Vagina (tissue), 2 donors: Measurements from ENCODE around the gene SNORC. TPM values are rescaled to one million over a fixed set of nuclear protein-coding genes. Genes with fewer than 3 reads are reported as not detected.

Experiments used
- DNase-seq, 2 donors: peaks; one replicate each; pipeline ENCODE4 v3.0.0-alpha.2; 2017; ENCODE audit errors: extremely low spot score in 2 of 2
- H3K27ac ChIP-seq: fragments of 200-600 bp; sonication (generic); one replicate; pipeline ENCODE4 v1.5.1; 2019
- H3K27me3 ChIP-seq: fragments of 200-600 bp; sonication (generic); one replicate; pipeline ENCODE4 v1.5.1; 2019
- H3K36me3 ChIP-seq, 2 donors: fragments of 200-600 bp; sonication (generic); one replicate each; pipeline ENCODE4 v1.5.1; 2017 to 2019
- H3K4me1 ChIP-seq: fragments of 200-600 bp; sonication (generic); one replicate; pipeline ENCODE4 v1.5.1; 2019
- H3K4me3 ChIP-seq, 2 donors: fragments of 200-600 bp; sonication (generic); 1 replicate in 1 of 2; 2 replicates in 1 of 2; pipeline ENCODE4 v1.5.1; 2016 to 2019
- H3K9me3 ChIP-seq: fragments of 200-600 bp; sonication (generic); one replicate; pipeline ENCODE4 v1.5.1; 2019
- CTCF ChIP-seq, 3 experiments: fragments of 450-650 bp in 2 of 3; fragments of 200-600 bp in 1 of 3; sonication (generic) in 1 of 3; IDR thresholded peaks; one replicate each; pipeline ENCODE4 v1.5.1; 2017 to 2019; ENCODE audit warnings: antibody characterized with exemption in 3 of 3, mild to moderate bottlenecking in 2 of 3, moderate library complexity in 2 of 3
- POLR2A ChIP-seq, 2 donors: fragments of 450-650 bp; IDR thresholded peaks; one replicate each; pipeline ENCODE4 v1.6.1; 2017; ENCODE audit warnings: antibody characterized with exemption in 2 of 2, mild to moderate bottlenecking in 2 of 2, moderate library complexity in 2 of 2
- POLR2AphosphoS5 ChIP-seq, 2 donors: sonication (generic); formaldehyde crosslinking; IDR thresholded peaks; one replicate each; pipeline ENCODE4 v1.9.0; 2017; ENCODE audit warnings: antibody characterized with exemption in 2 of 2, mild to moderate bottlenecking in 2 of 2, low read depth in 1 of 2; ENCODE audit not compliant: insufficient read depth in 1 of 2
- intact Hi-C: fragments of 100-400 bp; cut with DNase I; formaldehyde crosslinking; loops from one replicate; pipeline ENCODE4 v1.15.1; 2023
- total RNA-seq: library from RNA; depleted of rRNA; stranded (reverse); fragments of >200 nt; gene quantifications from one replicate; pipeline ENCODE4 v1.2.3, GENCODE V29; 2016

SNORC gene
- total RNA-seq, 1 donor from 2014 or later: not detected

GRCh38 chr2:232889876-232890401 lies 19.9 kb downstream of the SNORC start:
- Histone ChIP-seq H3K27ac (no peak overlapping the region), H3K36me3 (no peaks in the 10 kb centered on the region), H3K9me3 (no peaks in the 10 kb centered on the region), H3K27me3 (no peaks in the 10 kb centered on the region), H3K4me3 (no peak overlapping the region), H3K4me1 (peaks cover 7% of the 10 kb centered on the region)
- intact Hi-C loops: no loop called here
- no peak for TF ChIP-seq POLR2AphosphoS5 (IDR thresholded peaks at IDR 0.05; ENCODE audit: insufficient read depth in 1 of 2, low read depth in 1 of 2)
- no peak for TF ChIP-seq POLR2A (IDR thresholded peaks at IDR 0.05)
- no peak for DNase-seq

- intact Hi-C loops: no loop called here
- H3K4me3 ChIP-seq: no peak overlapping the region
- H3K27me3 ChIP-seq: no peaks in the 10 kb centered on the region
- H3K4me1 ChIP-seq: peaks cover 7% of the 10 kb centered on the region
- H3K27ac ChIP-seq: no peak overlapping the region
- no peaks in the 10 kb centered on the region for H3K9me3 ChIP-seq
- no peak for DNase-seq
- TF ChIP-seq POLR2A (IDR thresholded peaks at IDR 0.05) (no peak), POLR2AphosphoS5 (IDR thresholded peaks at IDR 0.05; ENCODE audit: insufficient read depth in 1 of 2, low read depth in 1 of 2) (no peak)
- no peaks in the 10 kb centered on the region for H3K36me3 ChIP-seq
Observed at GRCh38 chr2:232890536-232890895, 20.5 kb downstream of the SNORC start.

GRCh38 chr2:232890896-232891601 lies 21.0 kb downstream of the SNORC start:
- intact Hi-C loops: no loop called here
- no peaks in the 10 kb centered on the region for H3K9me3 ChIP-seq
- H3K27ac ChIP-seq: no peak overlapping the region
- DNase-seq: no peak
- H3K4me1 ChIP-seq: peaks cover 7% of the 10 kb centered on the region
- no peak for TF ChIP-seq CTCF (IDR thresholded peaks at IDR 0.05)
- TF ChIP-seq POLR2AphosphoS5 (IDR thresholded peaks at IDR 0.05; ENCODE audit: insufficient read depth in 1 of 2, low read depth in 1 of 2): no peak
- TF ChIP-seq POLR2A (IDR thresholded peaks at IDR 0.05): no peak
- H3K36me3 ChIP-seq: no peaks in the 10 kb centered on the region
- no peaks in the 10 kb centered on the region for H3K27me3 ChIP-seq
- no peak overlapping the region for H3K4me3 ChIP-seq

- peaks cover 7% of the 10 kb centered on the region for H3K4me1 ChIP-seq
- TF ChIP-seq POLR2A (IDR thresholded peaks at IDR 0.05) (no peak), POLR2AphosphoS5 (IDR thresholded peaks at IDR 0.05; ENCODE audit: insufficient read depth in 1 of 2, low read depth in 1 of 2) (no peak), CTCF (IDR thresholded peaks at IDR 0.05) (no peak)
- H3K4me3 ChIP-seq: no peak overlapping the region
- H3K36me3 ChIP-seq: no peaks in the 10 kb centered on the region
- no peak overlapping the region for H3K27ac ChIP-seq
- no peak for DNase-seq
- no peaks in the 10 kb centered on the region for H3K9me3 ChIP-seq
- no peaks in the 10 kb centered on the region for H3K27me3 ChIP-seq
- intact Hi-C loops: no loop called here
Observed at GRCh38 chr2:232891621-232892071, 21.6 kb downstream of the SNORC start.

- Histone ChIP-seq H3K36me3 (no peaks in the 10 kb centered on the region), H3K4me3 (no peak overlapping the region), H3K9me3 (no peaks in the 10 kb centered on the region), H3K27ac (no peak overlapping the region), H3K4me1 (peaks cover 7% of the 10 kb centered on the region), H3K27me3 (no peaks in the 10 kb centered on the region)
- intact Hi-C loops: no loop called here
- no peak for TF ChIP-seq POLR2AphosphoS5 (IDR thresholded peaks at IDR 0.05; ENCODE audit: insufficient read depth in 1 of 2, low read depth in 1 of 2)
- TF ChIP-seq CTCF (IDR thresholded peaks at IDR 0.05): no peak
- no peak for TF ChIP-seq POLR2A (IDR thresholded peaks at IDR 0.05)
- no peak for DNase-seq
Observed at GRCh38 chr2:232892221-232892620, 22.2 kb downstream of the SNORC start.

- Histone ChIP-seq H3K9me3 (no peaks in the 10 kb centered on the region), H3K27me3 (no peaks in the 10 kb centered on the region), H3K4me1 (peaks cover 7% of the 10 kb centered on the region), H3K27ac (no peak overlapping the region), H3K4me3 (no peak overlapping the region), H3K36me3 (no peaks in the 10 kb centered on the region)
- DNase-seq: no peak
- TF ChIP-seq CTCF (IDR thresholded peaks at IDR 0.05) (no peak), POLR2A (IDR thresholded peaks at IDR 0.05) (no peak), POLR2AphosphoS5 (IDR thresholded peaks at IDR 0.05; ENCODE audit: insufficient read depth in 1 of 2, low read depth in 1 of 2) (no peak)
- intact Hi-C loops: no loop called here
Observed at GRCh38 chr2:232892843-232893242, 22.8 kb downstream of the SNORC start.
